GM13977 (cell line): ENCODE measurements around the gene PARD3.

Experiments
- DNase-seq: peaks from one replicate; pipeline ENCODE4 v3.0.0; 2012; ENCODE audit warnings: low spot score
- in situ Hi-C: fragments of 300-500 bp; cut with MboI; formaldehyde crosslinking; loops from one replicate; pipeline ENCODE4 v1.12.0; 2022; ENCODE audit warnings: low sequenced_read_pairs, low pct_unique_long_range_greater_than_20kb, mixed read lengths, inconsistent platforms; ENCODE audit not compliant: unreplicated experiment
- TF ChIP-seq, protein P1 (sequence below): IDR thresholded peaks from 2 replicates; pipeline ENCODE4 v1.5.1; 2012; ENCODE audit warnings: mild to moderate bottlenecking, control low read depth; ENCODE audit not compliant: insufficient read depth; ENCODE audit errors: extremely low read depth, missing control alignments

Gene PARD3

DNA sequence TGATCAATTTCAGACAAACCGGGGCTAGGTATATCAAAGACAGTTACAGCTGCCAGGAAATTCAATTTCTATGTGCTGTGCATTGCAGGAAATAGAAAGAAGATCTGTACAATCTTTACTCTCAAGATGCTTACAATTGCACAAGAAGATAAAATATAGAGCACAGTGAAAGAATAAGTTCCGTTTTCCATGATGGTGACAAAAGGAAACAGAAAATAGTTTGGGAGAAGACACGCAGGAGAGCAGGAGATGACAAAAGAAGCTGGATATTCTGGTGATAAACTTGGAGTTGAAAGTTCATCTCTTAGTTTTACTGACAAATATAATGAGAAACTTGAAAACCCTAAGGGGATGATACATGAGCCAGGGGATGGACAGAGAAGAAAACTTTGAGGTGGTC is 646.0 kb downstream of the PARD3 start:
- TF ChIP-seq, protein P1, sequence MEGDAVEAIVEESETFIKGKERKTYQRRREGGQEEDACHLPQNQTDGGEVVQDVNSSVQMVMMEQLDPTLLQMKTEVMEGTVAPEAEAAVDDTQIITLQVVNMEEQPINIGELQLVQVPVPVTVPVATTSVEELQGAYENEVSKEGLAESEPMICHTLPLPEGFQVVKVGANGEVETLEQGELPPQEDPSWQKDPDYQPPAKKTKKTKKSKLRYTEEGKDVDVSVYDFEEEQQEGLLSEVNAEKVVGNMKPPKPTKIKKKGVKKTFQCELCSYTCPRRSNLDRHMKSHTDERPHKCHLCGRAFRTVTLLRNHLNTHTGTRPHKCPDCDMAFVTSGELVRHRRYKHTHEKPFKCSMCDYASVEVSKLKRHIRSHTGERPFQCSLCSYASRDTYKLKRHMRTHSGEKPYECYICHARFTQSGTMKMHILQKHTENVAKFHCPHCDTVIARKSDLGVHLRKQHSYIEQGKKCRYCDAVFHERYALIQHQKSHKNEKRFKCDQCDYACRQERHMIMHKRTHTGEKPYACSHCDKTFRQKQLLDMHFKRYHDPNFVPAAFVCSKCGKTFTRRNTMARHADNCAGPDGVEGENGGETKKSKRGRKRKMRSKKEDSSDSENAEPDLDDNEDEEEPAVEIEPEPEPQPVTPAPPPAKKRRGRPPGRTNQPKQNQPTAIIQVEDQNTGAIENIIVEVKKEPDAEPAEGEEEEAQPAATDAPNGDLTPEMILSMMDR: no peak
- in situ Hi-C loops: no loop called here

DNA sequence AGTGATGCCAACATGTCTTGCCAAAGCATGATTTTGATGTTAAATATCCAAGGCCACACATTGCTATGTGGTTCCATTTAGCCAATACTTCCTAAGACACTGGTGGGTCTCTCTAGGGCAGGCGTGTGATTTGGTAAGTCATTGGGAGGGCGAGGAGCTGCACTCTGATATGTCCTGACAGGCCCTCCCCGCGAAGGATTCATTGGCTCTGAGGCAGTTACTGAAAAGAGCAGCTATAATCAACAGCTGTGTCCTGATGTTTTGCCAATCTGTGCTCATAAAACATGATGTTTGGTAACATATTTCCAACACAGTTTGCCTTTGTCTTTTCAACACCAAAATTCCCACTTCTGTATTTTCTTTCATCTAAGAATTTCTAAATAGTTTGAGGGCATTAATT is 646.7 kb downstream of the PARD3 start:
- no peak for DNase-seq
- in situ Hi-C loops: no loop called here
- TF ChIP-seq, protein P1: no peak

More for the DNA sequence above, 646.0 kb downstream of the PARD3 start:
- DNase-seq: no peak

DNA sequence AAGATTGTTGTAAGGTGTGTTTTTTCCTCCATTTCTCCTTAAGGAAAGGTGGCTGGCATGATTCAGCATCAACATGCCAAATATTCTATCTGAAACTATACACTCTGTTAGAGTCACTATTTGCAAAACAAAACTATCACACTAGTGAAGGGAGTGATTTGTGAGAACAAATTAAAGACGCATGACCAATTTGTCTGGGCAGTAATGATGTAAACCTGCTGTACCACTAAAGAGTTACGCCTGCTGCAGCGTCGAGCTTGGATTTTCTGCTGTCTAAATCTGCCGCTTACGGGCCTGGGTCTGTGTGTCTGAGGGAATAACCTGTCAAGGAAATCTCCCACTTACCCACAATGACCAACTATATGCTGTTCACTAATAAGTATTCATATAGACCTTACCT is 648.3 kb downstream of the PARD3 start:
- in situ Hi-C loops: no loop called here
- DNase-seq: no peak
- TF ChIP-seq, protein P1: no peak

DNA sequence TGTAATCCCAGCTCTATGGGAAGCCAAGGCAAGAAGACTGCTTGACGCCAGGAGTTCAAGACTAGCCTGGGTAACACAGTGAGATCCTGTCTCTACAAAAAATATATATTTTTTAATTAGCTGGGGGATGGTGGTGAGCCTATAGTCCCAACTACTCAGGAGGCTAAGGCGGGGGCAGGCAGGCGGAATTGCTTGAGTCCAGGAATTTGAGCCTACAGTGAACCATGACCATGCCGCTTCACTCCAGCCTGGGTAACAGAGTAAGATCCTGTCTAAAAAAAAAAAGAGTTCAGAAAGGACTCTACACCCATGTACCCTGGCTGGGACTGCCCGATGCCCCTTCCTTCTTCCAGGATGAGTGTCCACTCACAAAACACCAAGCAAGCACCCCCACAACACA is 648.7 kb downstream of the PARD3 start:
- in situ Hi-C loops: no loop called here

DNA sequence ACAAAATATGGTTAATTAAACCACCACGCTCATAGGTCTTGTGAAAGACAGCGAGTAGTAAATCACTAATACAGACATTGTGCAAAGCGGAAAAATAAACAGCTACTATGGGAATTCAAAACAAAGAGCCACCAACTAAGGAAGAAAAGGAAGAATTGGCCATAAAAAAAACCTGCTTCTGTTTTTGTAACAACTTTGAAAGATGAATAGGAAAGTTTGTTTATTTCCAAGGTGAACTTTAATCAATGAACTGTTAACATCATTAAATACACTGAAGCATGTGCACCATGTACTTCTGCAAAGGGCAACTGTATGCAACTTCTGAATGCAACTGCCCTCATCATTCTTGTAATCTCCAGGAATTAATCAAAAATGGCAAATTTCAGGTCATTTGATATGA is 651.1 kb downstream of the PARD3 start:
- in situ Hi-C loops: no loop called here
- TF ChIP-seq, protein P1: no peak
- DNase-seq: no peak

More for the DNA sequence above, 648.7 kb downstream of the PARD3 start:
- no peak for DNase-seq
- TF ChIP-seq, protein P1: no peak

DNA sequence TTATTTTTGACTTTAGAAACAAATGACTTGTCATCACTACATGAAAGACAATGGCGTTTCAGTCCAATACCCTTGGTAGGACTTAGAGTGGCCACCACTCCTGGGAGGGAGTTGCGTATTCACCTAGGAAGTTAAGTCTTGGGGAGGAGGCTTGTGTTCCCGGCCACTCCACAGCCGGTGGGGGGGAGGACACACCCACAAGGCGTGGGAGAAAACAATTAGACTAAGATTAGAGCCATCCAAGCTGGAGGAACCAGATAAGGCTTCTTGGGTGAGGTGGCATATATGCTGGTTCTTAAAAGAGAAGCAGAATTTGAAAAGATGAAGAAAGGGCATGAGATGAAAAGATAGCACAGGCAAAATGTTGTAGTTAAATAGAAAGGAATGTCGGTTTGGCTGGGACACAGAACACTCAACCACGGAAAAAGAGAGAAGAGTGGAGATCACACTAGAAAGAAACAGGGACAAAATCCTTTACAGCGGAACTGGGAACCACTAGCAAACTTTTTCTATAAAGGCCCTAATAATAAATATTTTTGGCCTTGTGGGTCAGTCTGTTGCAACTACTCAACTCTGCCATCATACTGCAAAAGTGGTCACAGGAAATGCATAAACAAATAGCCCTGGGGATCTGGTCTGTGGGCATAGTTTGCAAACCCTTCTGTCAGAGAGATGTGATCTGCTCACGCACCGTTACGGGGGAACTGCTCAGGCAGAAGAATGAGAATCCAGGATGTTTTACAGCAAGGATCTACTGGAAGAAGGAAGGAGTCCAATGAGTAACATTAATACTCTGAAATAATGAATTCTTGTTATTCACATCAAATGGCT is 651.8 kb downstream of the PARD3 start:
- no peak for DNase-seq
- in situ Hi-C loops: no loop called here
- TF ChIP-seq, protein P1: no peak
